Testis (tissue), 5 donors: ENCODE data around the gene CXorf38. TPM values are rescaled to one million over a fixed set of nuclear protein-coding genes. Genes with fewer than 3 reads are reported as not detected.

Experiments used
- DNase-seq: peaks from one replicate; pipeline ENCODE4 v3.0.0-alpha.2; 2019
- H3K27ac ChIP-seq, 2 donors: fragments of 200-600 bp; sonication (generic); one replicate each; pipeline ENCODE4 v1.5.1; 2019
- H3K27me3 ChIP-seq: fragments of 200-600 bp; sonication (generic); one replicate; pipeline ENCODE4 v1.5.1; 2019
- H3K36me3 ChIP-seq: fragments of 200-600 bp; sonication (generic); one replicate; pipeline ENCODE4 v1.5.1; 2017; ENCODE audit warnings: low read depth; ENCODE audit errors: missing control alignments
- H3K4me1 ChIP-seq: fragments of 200-600 bp; sonication (generic); one replicate; pipeline ENCODE4 v1.5.1; 2019
- H3K4me3 ChIP-seq, 2 donors: fragments of 200-600 bp; sonication (generic); one replicate each; pipeline ENCODE4 v1.5.1; 2017 to 2019
- H3K9me3 ChIP-seq: fragments of 200-600 bp; sonication (generic); one replicate; pipeline ENCODE4 v1.5.1; 2017
- POLR2A ChIP-seq: fragments of 450-650 bp; IDR thresholded peaks from one replicate; pipeline ENCODE4 v1.6.1; 2017; ENCODE audit warnings: antibody characterized with exemption, mild to moderate bottlenecking, moderate library complexity
- WGBS, 2 donors: methylation state at CpG; one replicate each; pipeline ENCODE4 v1.1.5; 2018; 5-methylcytosine and 5-hydroxymethylcytosine counted together
- intact Hi-C: fragments of 100-400 bp; cut with DNase I; formaldehyde crosslinking; loops from one replicate; pipeline ENCODE4 v1.15.1; 2023; ENCODE audit warnings: low total_unique reads
- long read RNA-seq, 2 donors: transcript quantifications; one replicate each; lab custom pipeline, GENCODE V29; 2026
- polyA plus RNA-seq: library from polyadenylated mRNA; stranded (reverse); fragments of 350-450 nt; fragmentation: Illumina TruSeq; extraction: RNeasy Lipid Tissue Mini Kit (QIAGEN cat#74804); gene quantifications from one replicate; pipeline ENCODE4 v1.2.3, GENCODE V29; 2014; ENCODE audit warnings: low read depth, low replicate concordance; ENCODE audit not compliant: insufficient read depth
- total RNA-seq, 2 donors: library from RNA; depleted of rRNA; stranded (reverse); fragments of >200 nt; gene quantifications; one replicate each; pipeline ENCODE4 v1.2.3, GENCODE V29; 2016
- TF ChIP-seq, protein P1 (sequence below), 3 experiments: fragments of 450-650 bp in 2 of 3; fragments of 200-600 bp in 1 of 3; sonication (generic) in 1 of 3; IDR thresholded peaks; one replicate each; pipeline ENCODE4 v1.5.1; 2016 to 2019; ENCODE audit warnings: antibody characterized with exemption in 3 of 3, mild to moderate bottlenecking in 2 of 3, moderate library complexity in 1 of 3

Gene CXorf38, protein sequence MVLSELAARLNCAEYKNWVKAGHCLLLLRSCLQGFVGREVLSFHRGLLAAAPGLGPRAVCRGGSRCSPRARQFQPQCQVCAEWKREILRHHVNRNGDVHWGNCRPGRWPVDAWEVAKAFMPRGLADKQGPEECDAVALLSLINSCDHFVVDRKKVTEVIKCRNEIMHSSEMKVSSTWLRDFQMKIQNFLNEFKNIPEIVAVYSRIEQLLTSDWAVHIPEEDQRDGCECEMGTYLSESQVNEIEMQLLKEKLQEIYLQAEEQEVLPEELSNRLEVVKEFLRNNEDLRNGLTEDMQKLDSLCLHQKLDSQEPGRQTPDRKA
- total RNA-seq (1 to 10 TPM; 6.2 to 9.3 TPM), polyA plus RNA-seq (4.9 TPM)
- long read RNA-seq, donor 1, partial matches to known transcripts, result 0 of 4 reads
- long read RNA-seq, donor 1, other reads (novel, unspliced or antisense), result 0 of 4 reads
- long read RNA-seq, donor 2, partial matches to known transcripts, result 0 of 2 reads
- long read RNA-seq, donor 2, other reads (novel, unspliced or antisense), result 0 of 2 reads

DNA sequence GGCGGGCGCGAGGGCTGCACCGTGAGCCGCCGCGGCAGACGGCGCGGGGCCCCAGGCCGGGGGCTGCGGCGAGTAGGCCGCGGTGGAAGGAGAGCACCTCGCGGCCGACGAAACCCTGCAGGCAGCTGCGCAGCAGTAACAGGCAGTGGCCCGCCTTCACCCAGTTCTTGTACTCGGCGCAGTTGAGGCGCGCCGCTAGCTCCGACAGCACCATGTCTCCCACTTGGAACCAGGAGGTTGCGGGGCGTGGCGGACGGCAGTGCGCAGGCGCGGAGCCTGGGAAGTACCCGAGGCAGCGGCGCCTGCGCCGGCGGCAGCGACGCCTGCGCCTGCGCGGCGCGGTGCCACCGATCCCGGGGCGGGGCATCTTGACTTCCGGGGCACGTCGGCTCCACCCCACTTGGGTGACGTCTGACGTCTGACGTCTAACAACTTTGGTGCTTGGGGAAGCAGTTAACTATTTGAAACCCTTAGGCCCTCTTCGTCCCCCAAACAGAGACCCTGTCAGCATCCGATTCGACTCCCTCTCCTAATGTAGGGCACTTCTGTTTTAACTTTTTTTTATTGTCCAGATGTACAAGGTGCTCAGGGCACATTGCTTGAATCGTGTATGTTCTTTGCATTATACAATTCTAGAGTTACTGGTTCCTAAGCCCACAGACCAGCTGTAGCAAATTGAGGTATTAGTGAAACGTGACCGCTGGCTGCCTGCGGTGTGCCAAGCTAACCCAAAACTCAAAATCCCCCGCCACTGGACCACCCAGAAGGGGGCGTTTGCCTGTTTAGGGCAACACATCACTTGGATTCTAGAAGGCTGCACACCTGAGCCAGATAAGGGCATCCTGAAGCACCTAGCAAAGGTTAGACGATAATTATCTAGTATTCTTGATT is at the start of gene CXorf38:
CXorf38 (minus strand) TSS at position 255 of the 891 bp plus-strand sequence; CDS start at position 214, 41 bp downstream.
- Histone ChIP-seq H3K4me3 (peak within 1 kb of the TSS; percentile 68 to 78), H3K9me3 (no peaks in the 10 kb centered on the region), H3K4me1 (no peaks in the 10 kb centered on the region), H3K27me3 (no peaks in the 10 kb centered on the region), H3K27ac (peak within 1 kb of the TSS; percentile 39 to 71), H3K36me3 (no peaks in the 10 kb centered on the region)
- 2 to 4% methylated on average over 11 to 33 of the region's 66 CpGs for WGBS, 2 donors
- peak; percentile 89 for DNase-seq
- TF ChIP-seq, protein P1, sequence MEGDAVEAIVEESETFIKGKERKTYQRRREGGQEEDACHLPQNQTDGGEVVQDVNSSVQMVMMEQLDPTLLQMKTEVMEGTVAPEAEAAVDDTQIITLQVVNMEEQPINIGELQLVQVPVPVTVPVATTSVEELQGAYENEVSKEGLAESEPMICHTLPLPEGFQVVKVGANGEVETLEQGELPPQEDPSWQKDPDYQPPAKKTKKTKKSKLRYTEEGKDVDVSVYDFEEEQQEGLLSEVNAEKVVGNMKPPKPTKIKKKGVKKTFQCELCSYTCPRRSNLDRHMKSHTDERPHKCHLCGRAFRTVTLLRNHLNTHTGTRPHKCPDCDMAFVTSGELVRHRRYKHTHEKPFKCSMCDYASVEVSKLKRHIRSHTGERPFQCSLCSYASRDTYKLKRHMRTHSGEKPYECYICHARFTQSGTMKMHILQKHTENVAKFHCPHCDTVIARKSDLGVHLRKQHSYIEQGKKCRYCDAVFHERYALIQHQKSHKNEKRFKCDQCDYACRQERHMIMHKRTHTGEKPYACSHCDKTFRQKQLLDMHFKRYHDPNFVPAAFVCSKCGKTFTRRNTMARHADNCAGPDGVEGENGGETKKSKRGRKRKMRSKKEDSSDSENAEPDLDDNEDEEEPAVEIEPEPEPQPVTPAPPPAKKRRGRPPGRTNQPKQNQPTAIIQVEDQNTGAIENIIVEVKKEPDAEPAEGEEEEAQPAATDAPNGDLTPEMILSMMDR (IDR thresholded peaks at IDR 0.05), result no peak
- intact Hi-C loops, result no loop called here

DNA sequence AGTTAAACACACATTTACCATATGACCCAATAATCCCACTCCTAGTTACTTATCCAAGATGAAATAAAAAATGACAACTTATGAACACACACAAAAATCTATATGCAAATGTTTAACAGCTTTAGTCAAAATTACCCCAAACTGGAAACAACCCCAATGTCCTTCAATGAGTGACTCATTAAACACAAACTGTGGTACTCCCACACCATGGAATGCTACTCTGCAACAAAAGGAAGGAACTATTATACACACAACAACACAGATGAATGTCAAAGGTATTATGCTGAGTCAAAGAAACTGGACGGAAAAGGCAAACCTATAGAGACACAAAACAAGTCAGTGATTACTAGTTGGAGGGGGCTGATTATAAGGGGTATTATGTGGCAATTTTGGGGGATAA is 47.4 kb upstream of the CXorf38 start:
- no peak for DNase-seq
- Histone ChIP-seq H3K27me3 (no peaks in the 10 kb centered on the region), H3K4me1 (no peaks in the 10 kb centered on the region), H3K4me3 (no peak overlapping the region), H3K27ac (no peak overlapping the region), H3K36me3 (no peaks in the 10 kb centered on the region), H3K9me3 (no peaks in the 10 kb centered on the region)
- WGBS, 2 donors, result 93 to 100% methylated on average over 1 of the region's 1 CpG
- intact Hi-C loops, result no loop called here
- TF ChIP-seq POLR2A, result no peak
- TF ChIP-seq, protein P1 (IDR thresholded peaks at IDR 0.05), result no peak

DNA sequence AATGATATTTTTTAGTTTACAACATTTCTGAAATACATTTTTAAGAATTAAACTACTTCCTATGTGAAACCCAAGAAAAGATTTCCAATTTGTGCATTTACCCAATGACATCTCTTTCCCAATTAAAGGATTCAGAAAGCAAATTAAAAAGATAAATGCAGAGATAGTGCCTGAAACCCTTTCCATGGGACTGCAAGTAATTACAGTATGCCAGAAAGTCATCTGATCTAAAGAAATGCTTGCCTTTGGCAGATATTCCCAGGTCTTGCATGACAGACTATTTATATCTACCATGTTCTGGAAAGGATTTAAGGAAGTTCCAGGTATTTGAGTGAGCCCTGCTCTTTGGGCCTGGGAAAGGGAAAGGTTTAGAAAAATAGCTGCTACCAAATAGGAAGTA is 41.6 kb upstream of the CXorf38 start:
- intact Hi-C loops, result no loop called here
- Histone ChIP-seq H3K9me3 (no peaks in the 10 kb centered on the region), H3K27me3 (no peaks in the 10 kb centered on the region), H3K4me3 (no peak overlapping the region), H3K4me1 (no peaks in the 10 kb centered on the region), H3K27ac (no peak overlapping the region), H3K36me3 (no peaks in the 10 kb centered on the region)
- no peak for DNase-seq
- TF ChIP-seq, protein P1 (IDR thresholded peaks at IDR 0.05), result no peak
- TF ChIP-seq POLR2A, result no peak

DNA sequence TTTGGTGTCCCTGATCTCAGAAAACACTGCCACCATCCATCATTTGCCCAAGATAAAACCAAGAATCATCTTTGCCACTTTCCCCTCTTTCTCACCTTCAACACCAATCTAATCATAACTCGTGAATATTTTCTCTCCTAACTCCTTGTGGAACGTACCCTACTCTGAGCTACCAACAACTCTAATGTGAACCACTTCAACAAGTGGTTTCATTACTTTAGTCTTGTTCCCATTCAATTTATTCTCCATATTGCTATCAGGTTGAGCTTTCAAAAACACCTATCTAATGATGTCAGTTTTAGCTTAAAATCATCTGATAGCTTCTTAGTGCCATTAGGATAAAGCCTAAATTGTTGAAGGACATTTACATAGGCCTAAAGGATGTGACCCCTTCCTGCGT is 39.8 kb upstream of the CXorf38 start:
- no peak overlapping the region for H3K4me3 ChIP-seq
- no peak for DNase-seq
- no peaks in the 10 kb centered on the region for H3K4me1 ChIP-seq
- TF ChIP-seq, protein P1 (IDR thresholded peaks at IDR 0.05), result no peak
- no peak for TF ChIP-seq POLR2A
- WGBS, 2 donors, result 95 to 100% methylated on average over 3 of the region's 3 CpGs
- no peaks in the 10 kb centered on the region for H3K27me3 ChIP-seq
- no peaks in the 10 kb centered on the region for H3K36me3 ChIP-seq
- intact Hi-C loops, result no loop called here
- no peaks in the 10 kb centered on the region for H3K9me3 ChIP-seq
- H3K27ac ChIP-seq, result no peak overlapping the region
